Measurements from ENCODE around the gene MAPK9.

GRCh38 chr5:180198208-180198607, 93.7 kb downstream of the MAPK9 start:
- TF ChIP-seq POLR2AphosphoS5 (IDR thresholded peaks at IDR 0.05; ENCODE audit: low read depth, low read length) (no peak), PAX5 (IDR thresholded peaks at IDR 0.05; ENCODE audit: insufficient read depth, low read length, severe bottlenecking) (no peak), POLR2A (IDR thresholded peaks at IDR 0.05; ENCODE audit: low read depth, low read length) (no peak), TAF1 (IDR thresholded peaks at IDR 0.05; ENCODE audit: low read depth, low read length) (no peak), POU2F2 (IDR thresholded peaks at IDR 0.05; ENCODE audit: low read depth, low read length) (no peak)

Data from GM12891 (cell line).